ENCODE measurements around the gene MAPK8. TPM values are rescaled to one million over a fixed set of nuclear protein-coding genes. Genes with fewer than 3 reads are reported as not detected.

The MAPK8 gene
- total RNA-seq, 1 experiment from 2014 or later, result 52.9 TPM

- CTCF ChIA-PET, result no interaction called here
Measured at GRCh38 chr10:48456808-48457761, 150.6 kb downstream of the MAPK8 start.

GRCh38 chr10:48457949-48458661 lies 151.6 kb downstream of the MAPK8 start:
- H3K4me1 Mint-ChIP-seq (ENCODE audit: insufficient read depth, unreplicated experiment), result no peaks in the 10 kb centered on the region
- ChIA-PET POLR2A (no interaction called here), CTCF (no interaction called here)
- no peak for TF ChIP-seq CTCF (IDR thresholded peaks at IDR 0.05; ENCODE audit: unreplicated experiment)
- BruUV-seq (replicated peaks), result no TSS peak
- intact Hi-C loops (cut with micrococcal nuclease), result no loop called here
- H3K36me3 Mint-ChIP-seq (ENCODE audit: insufficient read depth, unreplicated experiment), result no peaks in the 10 kb centered on the region
- no peaks in the 10 kb centered on the region for H3K9me3 Mint-ChIP-seq (ENCODE audit: unreplicated experiment)
- H3K4me3 Mint-ChIP-seq (ENCODE audit: unreplicated experiment), result no peak overlapping the region
- H3K27me3 Mint-ChIP-seq (ENCODE audit: insufficient read depth, unreplicated experiment), result no peaks in the 10 kb centered on the region
- H3K27ac Mint-ChIP-seq (ENCODE audit: low read depth, unreplicated experiment), result no peak overlapping the region
- DNase-seq (ENCODE audit: unreplicated experiment), result no peak

More at GRCh38 chr10:48456808-48457761, 150.6 kb downstream of the MAPK8 start:
- TF ChIP-seq CTCF (IDR thresholded peaks at IDR 0.05; ENCODE audit: unreplicated experiment), result no peak
- Mint-ChIP-seq H3K4me3 (ENCODE audit: unreplicated experiment) (no peak overlapping the region), H3K4me1 (ENCODE audit: insufficient read depth, unreplicated experiment) (no peaks in the 10 kb centered on the region), H3K9me3 (ENCODE audit: unreplicated experiment) (no peaks in the 10 kb centered on the region), H3K36me3 (ENCODE audit: insufficient read depth, unreplicated experiment) (no peaks in the 10 kb centered on the region), H3K27me3 (ENCODE audit: insufficient read depth, unreplicated experiment) (no peaks in the 10 kb centered on the region), H3K27ac (ENCODE audit: low read depth, unreplicated experiment) (no peak overlapping the region)
- POLR2A ChIA-PET, result interaction anchor here (0.6 kb wide), 1 partner anchor 13 kb away, joined by 3 read pairs; no protein-coding TSS in a partner anchor
- no peak for DNase-seq (ENCODE audit: unreplicated experiment)
- no TSS peak for BruUV-seq (replicated peaks)
- intact Hi-C loops (cut with micrococcal nuclease), result no loop called here

GRCh38 chr10:48458662-48459048 lies 152.2 kb downstream of the MAPK8 start:
- Mint-ChIP-seq H3K36me3 (ENCODE audit: insufficient read depth, unreplicated experiment) (no peaks in the 10 kb centered on the region), H3K4me1 (ENCODE audit: insufficient read depth, unreplicated experiment) (no peaks in the 10 kb centered on the region), H3K9me3 (ENCODE audit: unreplicated experiment) (no peaks in the 10 kb centered on the region), H3K4me3 (ENCODE audit: unreplicated experiment) (no peak overlapping the region), H3K27me3 (ENCODE audit: insufficient read depth, unreplicated experiment) (no peaks in the 10 kb centered on the region), H3K27ac (ENCODE audit: low read depth, unreplicated experiment) (no peak overlapping the region)
- intact Hi-C loops (cut with micrococcal nuclease), result no loop called here
- DNase-seq (ENCODE audit: unreplicated experiment), result no peak
- BruUV-seq (replicated peaks), result no TSS peak
- ChIA-PET POLR2A (no interaction called here), CTCF (no interaction called here)
- no peak for TF ChIP-seq CTCF (IDR thresholded peaks at IDR 0.05; ENCODE audit: unreplicated experiment)

Measured in MCF 10A (cell line).